HL-60/S4 treated with phorbol 12-myristate 13-acetate at 8.2 ng/mL for 4 days and 3 days (cell line): Measurements from ENCODE around the gene TAS2R46.
"Not testable (repeated sequence)": the region's sequence is repeated elsewhere in the genome, so short reads cannot be mapped to it uniquely, and the experiment has no call there.

ENCODE experiments used
- in situ Hi-C: fragments of 300-500 bp; cut with MboI; formaldehyde crosslinking; loops from 2 replicates; pipeline ENCODE4 v1.15.0; 2022; ENCODE audit warnings: low sequenced_read_pairs

TAS2R46 gene

GRCh38 chr12:11062194-11062593, at the start of gene TAS2R46:
Gene TAS2R46, minus strand, starts transcription at chr12:11062294. Its CDS starts 0 bp downstream, at chr12:11062294.
- in situ Hi-C loops = not testable (repeated sequence)

GRCh38 chr12:11111213-11111612, 49.1 kb upstream of the TAS2R46 start:
- in situ Hi-C loops = not testable (repeated sequence)

- in situ Hi-C loops = no loop called here
Measured at GRCh38 chr12:11108862-11109261, 46.8 kb upstream of the TAS2R46 start.

GRCh38 chr12:11107719-11108118, 45.6 kb upstream of the TAS2R46 start:
- in situ Hi-C loops = no loop called here

- in situ Hi-C loops = no loop called here
Measured at GRCh38 chr12:11106288-11106687, 44.2 kb upstream of the TAS2R46 start.

- in situ Hi-C loops = no loop called here
Measured at GRCh38 chr12:11105546-11105945, 43.5 kb upstream of the TAS2R46 start.

GRCh38 chr12:11094910-11095309, 32.8 kb upstream of the TAS2R46 start:
- in situ Hi-C loops = not testable (repeated sequence)

GRCh38 chr12:11092128-11092527, 30.0 kb upstream of the TAS2R46 start, which contains the start of gene TAS2R43:
Gene TAS2R43, minus strand, starts transcription at chr12:11092313. Its CDS starts 84 bp downstream, at chr12:11092229.
- in situ Hi-C loops = no loop called here

- in situ Hi-C loops = no loop called here
Measured at GRCh38 chr12:11089246-11089645, 27.2 kb upstream of the TAS2R46 start.

GRCh38 chr12:11085419-11085818, 23.3 kb upstream of the TAS2R46 start:
- in situ Hi-C loops = no loop called here

GRCh38 chr12:11081987-11082386, 19.9 kb upstream of the TAS2R46 start:
- in situ Hi-C loops = no loop called here

GRCh38 chr12:11078246-11078645, 16.2 kb upstream of the TAS2R46 start:
- in situ Hi-C loops = no loop called here

- in situ Hi-C loops = no loop called here
Measured at GRCh38 chr12:11075642-11076041, 13.5 kb upstream of the TAS2R46 start.

GRCh38 chr12:11071414-11071813, 9.3 kb upstream of the TAS2R46 start:
- in situ Hi-C loops = loop anchor here (5.0 kb wide), 1 partner anchor 54 kb away; no protein-coding TSS in a partner anchor

- in situ Hi-C loops = loop anchor here (5.0 kb wide), 1 partner anchor 54 kb away; no protein-coding TSS in a partner anchor
Measured at GRCh38 chr12:11070999-11071398, 8.9 kb upstream of the TAS2R46 start.

GRCh38 chr12:11069854-11070365, 7.8 kb upstream of the TAS2R46 start:
- in situ Hi-C loops = loop anchor here (5.0 kb wide), 1 partner anchor 53 kb away; no protein-coding TSS in a partner anchor

GRCh38 chr12:11067514-11067913, 5.4 kb upstream of the TAS2R46 start:
- in situ Hi-C loops = no loop called here

GRCh38 chr12:11059784-11060183, 2.3 kb downstream of the TAS2R46 start:
- in situ Hi-C loops = no loop called here

GRCh38 chr12:11059041-11059440, 3.1 kb downstream of the TAS2R46 start:
- in situ Hi-C loops = no loop called here

- in situ Hi-C loops = no loop called here
Measured at GRCh38 chr12:11055306-11055705, 6.8 kb downstream of the TAS2R46 start.

- in situ Hi-C loops = not testable (repeated sequence)
Measured at GRCh38 chr12:11049806-11050531, 12.1 kb downstream of the TAS2R46 start.

GRCh38 chr12:11041366-11041765, 20.7 kb downstream of the TAS2R46 start:
- in situ Hi-C loops = not testable (repeated sequence)
